ENCODE measurements around the gene TRABD2B.

DNA sequence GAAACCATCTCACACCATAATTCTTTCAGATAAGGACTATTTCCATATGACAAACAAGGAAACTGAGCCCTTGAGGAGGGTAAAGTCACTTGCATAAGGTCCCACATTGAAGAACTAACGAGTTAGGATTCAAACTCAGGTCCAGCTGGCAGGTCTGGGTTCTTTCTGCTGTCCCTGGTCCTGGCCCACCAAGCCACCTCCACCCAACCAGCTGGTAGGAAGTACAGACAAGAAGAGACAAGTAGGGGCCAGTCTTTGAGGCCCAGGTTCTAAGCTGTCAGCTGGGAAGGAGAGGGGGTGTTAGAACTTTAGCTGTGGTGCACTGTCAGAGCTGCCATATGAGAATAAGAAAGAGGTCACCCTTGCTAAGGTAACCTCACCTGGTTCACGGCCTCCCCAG, 188.6 kb downstream of the TRABD2B start:
- TF ChIP-seq, protein P1, sequence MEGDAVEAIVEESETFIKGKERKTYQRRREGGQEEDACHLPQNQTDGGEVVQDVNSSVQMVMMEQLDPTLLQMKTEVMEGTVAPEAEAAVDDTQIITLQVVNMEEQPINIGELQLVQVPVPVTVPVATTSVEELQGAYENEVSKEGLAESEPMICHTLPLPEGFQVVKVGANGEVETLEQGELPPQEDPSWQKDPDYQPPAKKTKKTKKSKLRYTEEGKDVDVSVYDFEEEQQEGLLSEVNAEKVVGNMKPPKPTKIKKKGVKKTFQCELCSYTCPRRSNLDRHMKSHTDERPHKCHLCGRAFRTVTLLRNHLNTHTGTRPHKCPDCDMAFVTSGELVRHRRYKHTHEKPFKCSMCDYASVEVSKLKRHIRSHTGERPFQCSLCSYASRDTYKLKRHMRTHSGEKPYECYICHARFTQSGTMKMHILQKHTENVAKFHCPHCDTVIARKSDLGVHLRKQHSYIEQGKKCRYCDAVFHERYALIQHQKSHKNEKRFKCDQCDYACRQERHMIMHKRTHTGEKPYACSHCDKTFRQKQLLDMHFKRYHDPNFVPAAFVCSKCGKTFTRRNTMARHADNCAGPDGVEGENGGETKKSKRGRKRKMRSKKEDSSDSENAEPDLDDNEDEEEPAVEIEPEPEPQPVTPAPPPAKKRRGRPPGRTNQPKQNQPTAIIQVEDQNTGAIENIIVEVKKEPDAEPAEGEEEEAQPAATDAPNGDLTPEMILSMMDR (IDR thresholded peaks at IDR 0.05; ENCODE audit: extremely low read depth in 1 of 2, insufficient read depth in 1 of 2, low read depth in 1 of 2, low read length in 2 of 2), result no peak
- TF ChIP-seq EZH2 (IDR thresholded peaks at IDR 0.05; ENCODE audit: borderline replicate concordance, low read depth, low read length, severe bottlenecking), result no peak
- TF ChIP-seq POLR2AphosphoS5 (IDR thresholded peaks at IDR 0.05; ENCODE audit: insufficient read depth, low read depth, low read length), result no peak
- no peak for TF ChIP-seq POLR2A (IDR thresholded peaks at IDR 0.05; ENCODE audit: low read depth, low read length)
- TF ChIP-seq JUN (IDR thresholded peaks at IDR 0.05; ENCODE audit: borderline replicate concordance, insufficient read depth, insufficient read length, low read depth), result no peak
